ENCODE results near the gene OCEL1. TPM values are rescaled to one million over a fixed set of nuclear protein-coding genes. Genes with fewer than 3 reads are reported as not detected.

OCEL1 gene
- polyA plus RNA-seq, 3 donors from 2014 or later = 31.4 to 51.3 (median 42.3) TPM

GRCh38 chr19:17215127-17215971 lies 10.7 kb upstream of the OCEL1 start, which contains the start of gene USE1:
USE1 (plus strand) TSS chr19:17215357; CDS start chr19:17215406, 49 bp downstream.
- H3K27me3 Mint-ChIP-seq (ENCODE audit: low read depth in 3 of 3) = peaks cover 3 to 6% (median 5%) of the 10 kb centered on the region in 3 donors
- peak within 1 kb of the TSS; percentile 81 to 97 (median 96) for H3K4me3 Mint-ChIP-seq
- H3K9me3 Mint-ChIP-seq = no peaks in the 10 kb centered on the region
- H3K36me3 Mint-ChIP-seq = peaks cover 20 to 27% (median 24%) of the 10 kb centered on the region in 3 donors
- peak; percentile 88 for DNase-seq
- peak within 1 kb of the TSS; percentile 94 to 99 (median 98) for H3K27ac Mint-ChIP-seq
- peaks cover 12 to 14% of the 10 kb centered on the region in 2 donors for H3K4me1 Mint-ChIP-seq

- peaks cover 3 to 5% (median 3%) of the 10 kb centered on the region in 3 donors for H3K27me3 Mint-ChIP-seq (ENCODE audit: low read depth in 3 of 3)
- DNase-seq = no peak
- H3K36me3 Mint-ChIP-seq = peaks cover 20 to 26% (median 24%) of the 10 kb centered on the region in 3 donors
- H3K4me3 Mint-ChIP-seq = peak overlapping the region; percentile 81 to 97 (median 96)
- H3K27ac Mint-ChIP-seq = peak overlapping the region; percentile 68 to 99 (median 97)
- peaks cover 12 to 14% of the 10 kb centered on the region in 2 donors for H3K4me1 Mint-ChIP-seq
- no peaks in the 10 kb centered on the region for H3K9me3 Mint-ChIP-seq
Measured at GRCh38 chr19:17216058-17216670, 9.9 kb upstream of the OCEL1 start.

- H3K4me1 Mint-ChIP-seq = peaks cover 11 to 14% of the 10 kb centered on the region in 2 donors
- peaks cover 14 to 19% (median 17%) of the 10 kb centered on the region in 3 donors for H3K36me3 Mint-ChIP-seq
- peaks cover 3 to 5% (median 3%) of the 10 kb centered on the region in 3 donors for H3K27me3 Mint-ChIP-seq (ENCODE audit: low read depth in 3 of 3)
- H3K4me3 Mint-ChIP-seq = no peak overlapping the region
- H3K9me3 Mint-ChIP-seq = no peaks in the 10 kb centered on the region
- no peak for DNase-seq
- no peak overlapping the region for H3K27ac Mint-ChIP-seq
Measured at GRCh38 chr19:17219286-17219685, 6.7 kb upstream of the OCEL1 start.

GRCh38 chr19:17220207-17220758 lies 5.7 kb upstream of the OCEL1 start:
- Mint-ChIP-seq H3K4me3 (no peak overlapping the region), H3K27me3 (ENCODE audit: low read depth in 3 of 3) (peaks cover under 1 to 3% (median 2%) of the 10 kb centered on the region in 3 donors), H3K4me1 (peaks cover 1 to 5% of the 10 kb centered on the region in 2 donors), H3K36me3 (peaks cover 11 to 17% (median 16%) of the 10 kb centered on the region in 3 donors), H3K27ac (no peak overlapping the region), H3K9me3 (no peaks in the 10 kb centered on the region)
- DNase-seq = no peak

GRCh38 chr19:17225053-17225452 lies 973 bp upstream of the OCEL1 start:
- H3K4me1 Mint-ChIP-seq = peaks cover 6 to 12% of the 10 kb centered on the region in 2 donors
- peaks cover 0 to 12% (median 3%) of the 10 kb centered on the region in 3 donors for H3K27me3 Mint-ChIP-seq (ENCODE audit: low read depth in 3 of 3)
- no peak for DNase-seq
- peak overlapping the region; percentile 18 to 95 (median 49) for H3K4me3 Mint-ChIP-seq
- no peaks in the 10 kb centered on the region for H3K36me3 Mint-ChIP-seq
- H3K27ac Mint-ChIP-seq = peak overlapping the region in 1 of 6 donors; percentile 96
- H3K9me3 Mint-ChIP-seq = no peaks in the 10 kb centered on the region

GRCh38 chr19:17227798-17228367 lies 1.9 kb downstream of the OCEL1 start:
- H3K4me1 Mint-ChIP-seq = peaks cover 6 to 12% of the 10 kb centered on the region in 2 donors
- DNase-seq = no peak
- H3K4me3 Mint-ChIP-seq = peak overlapping the region in 2 of 5 donors; percentile 18 to 24
- H3K9me3 Mint-ChIP-seq = no peaks in the 10 kb centered on the region
- peak overlapping the region in 1 of 6 donors; percentile 58 for H3K27ac Mint-ChIP-seq
- no peaks in the 10 kb centered on the region for H3K36me3 Mint-ChIP-seq
- peaks cover 0 to 12% (median 3%) of the 10 kb centered on the region in 3 donors for H3K27me3 Mint-ChIP-seq (ENCODE audit: low read depth in 3 of 3)

- DNase-seq = no peak
- H3K9me3 Mint-ChIP-seq = no peaks in the 10 kb centered on the region
- H3K4me3 Mint-ChIP-seq = no peak overlapping the region
- no peaks in the 10 kb centered on the region for H3K36me3 Mint-ChIP-seq
- peaks cover 0 to 19% (median 3%) of the 10 kb centered on the region in 3 donors for H3K27me3 Mint-ChIP-seq (ENCODE audit: low read depth in 3 of 3)
- peaks cover 9 to 18% of the 10 kb centered on the region in 2 donors for H3K4me1 Mint-ChIP-seq
- no peak overlapping the region for H3K27ac Mint-ChIP-seq
Measured at GRCh38 chr19:17229890-17230289, 3.9 kb downstream of the OCEL1 start.

- H3K4me3 Mint-ChIP-seq = no peak overlapping the region
Measured at GRCh38 chr19:17232258-17232657, 6.2 kb downstream of the OCEL1 start.

GRCh38 chr19:17234911-17235299 lies 8.9 kb downstream of the OCEL1 start:
- H3K27ac Mint-ChIP-seq = no peak overlapping the region
- peak overlapping the region; percentile 57 to 76 (median 68) for H3K4me3 Mint-ChIP-seq

More at GRCh38 chr19:17232258-17232657, 6.2 kb downstream of the OCEL1 start:
- DNase-seq = no peak
- H3K36me3 Mint-ChIP-seq = no peaks in the 10 kb centered on the region
- no peaks in the 10 kb centered on the region for H3K9me3 Mint-ChIP-seq
- H3K4me1 Mint-ChIP-seq = peaks cover 7 to 11% of the 10 kb centered on the region in 2 donors
- H3K27me3 Mint-ChIP-seq (ENCODE audit: low read depth in 3 of 3) = peaks cover 0 to 9% (median 0%) of the 10 kb centered on the region in 3 donors
- H3K27ac Mint-ChIP-seq = no peak overlapping the region

GRCh38 chr19:17235300-17235970 lies 9.4 kb downstream of the OCEL1 start:
- Mint-ChIP-seq H3K4me1 (peaks cover 7 to 10% of the 10 kb centered on the region in 2 donors), H3K27ac (no peak overlapping the region), H3K27me3 (ENCODE audit: low read depth in 3 of 3) (peaks cover 0 to 7% (median 1%) of the 10 kb centered on the region in 3 donors), H3K4me3 (peak overlapping the region; percentile 57 to 76 (median 68)), H3K36me3 (no peaks in the 10 kb centered on the region), H3K9me3 (no peaks in the 10 kb centered on the region)
- peak; percentile 65 to 76 (median 69) for DNase-seq

More at GRCh38 chr19:17234911-17235299, 8.9 kb downstream of the OCEL1 start:
- peaks cover 7 to 10% of the 10 kb centered on the region in 2 donors for H3K4me1 Mint-ChIP-seq
- DNase-seq = peak; percentile 32 to 39 (median 35)
- H3K27me3 Mint-ChIP-seq (ENCODE audit: low read depth in 3 of 3) = peaks cover 0 to 7% (median 1%) of the 10 kb centered on the region in 3 donors
- H3K9me3 Mint-ChIP-seq = no peaks in the 10 kb centered on the region
- no peaks in the 10 kb centered on the region for H3K36me3 Mint-ChIP-seq

GRCh38 chr19:17235971-17236777 lies 10.1 kb downstream of the OCEL1 start:
- DNase-seq = no peak
- Mint-ChIP-seq H3K27ac (no peak overlapping the region), H3K36me3 (no peaks in the 10 kb centered on the region)

GRCh38 chr19:17236811-17237543 lies 11.0 kb downstream of the OCEL1 start:
- no peaks in the 10 kb centered on the region for H3K9me3 Mint-ChIP-seq
- peak overlapping the region in 1 of 5 donors; percentile 50 for H3K4me3 Mint-ChIP-seq
- no peaks in the 10 kb centered on the region for H3K36me3 Mint-ChIP-seq
- H3K27me3 Mint-ChIP-seq (ENCODE audit: low read depth in 3 of 3) = peaks cover 0 to 7% (median 1%) of the 10 kb centered on the region in 3 donors
- no peak overlapping the region for H3K27ac Mint-ChIP-seq
- peaks cover 7 to 10% of the 10 kb centered on the region in 2 donors for H3K4me1 Mint-ChIP-seq
- no peak for DNase-seq

More at GRCh38 chr19:17235971-17236777, 10.1 kb downstream of the OCEL1 start:
- H3K27me3 Mint-ChIP-seq (ENCODE audit: low read depth in 3 of 3) = peaks cover 0 to 7% (median 1%) of the 10 kb centered on the region in 3 donors
- peaks cover 7 to 10% of the 10 kb centered on the region in 2 donors for H3K4me1 Mint-ChIP-seq
- H3K9me3 Mint-ChIP-seq = no peaks in the 10 kb centered on the region
- peak overlapping the region in 3 of 5 donors; percentile 6 to 35 (median 21) for H3K4me3 Mint-ChIP-seq
